ENCODE results near the gene ARL2.

- no peak for TF ChIP-seq CTCF (conservative IDR thresholded peaks at IDR 0.05; ENCODE audit: low read depth, low read length)
- TF ChIP-seq EZH2 (IDR thresholded peaks at IDR 0.05; ENCODE audit: low read length, unreplicated experiment) = no peak
- TF ChIP-seq EZH2phosphoT487 (IDR thresholded peaks at IDR 0.05; ENCODE audit: borderline replicate concordance, low read length) = no peak
Measured at GRCh38 chr11:64971421-64972233, 42.3 kb upstream of the ARL2 start, which contains the start of gene MAJIN.

Measured in PC-3 (cell line).